Retinal pigment epithelial cell (primary cell): Measurements from ENCODE around the gene METTL17.
"Not testable (repeated sequence)": the region's sequence is repeated elsewhere in the genome, so short reads cannot be mapped to it uniquely, and the experiment has no call there.

Experiments
- DNase-seq: peaks from one replicate; pipeline ENCODE4 v3.0.0-alpha.2; 2010; ENCODE audit warnings: low read depth
- H3K4me3 ChIP-seq: 2 replicates; pipeline ENCODE4 v1.5.1; 2011; ENCODE audit warnings: mild to moderate bottlenecking, low read length, control low read depth, moderate library complexity
- TF ChIP-seq, protein P1 (sequence below): conservative IDR thresholded peaks from 2 replicates; pipeline ENCODE4 v1.5.1; 2011; ENCODE audit warnings: low read depth, low read length, control low read depth, inconsistent platforms

Gene METTL17

DNA sequence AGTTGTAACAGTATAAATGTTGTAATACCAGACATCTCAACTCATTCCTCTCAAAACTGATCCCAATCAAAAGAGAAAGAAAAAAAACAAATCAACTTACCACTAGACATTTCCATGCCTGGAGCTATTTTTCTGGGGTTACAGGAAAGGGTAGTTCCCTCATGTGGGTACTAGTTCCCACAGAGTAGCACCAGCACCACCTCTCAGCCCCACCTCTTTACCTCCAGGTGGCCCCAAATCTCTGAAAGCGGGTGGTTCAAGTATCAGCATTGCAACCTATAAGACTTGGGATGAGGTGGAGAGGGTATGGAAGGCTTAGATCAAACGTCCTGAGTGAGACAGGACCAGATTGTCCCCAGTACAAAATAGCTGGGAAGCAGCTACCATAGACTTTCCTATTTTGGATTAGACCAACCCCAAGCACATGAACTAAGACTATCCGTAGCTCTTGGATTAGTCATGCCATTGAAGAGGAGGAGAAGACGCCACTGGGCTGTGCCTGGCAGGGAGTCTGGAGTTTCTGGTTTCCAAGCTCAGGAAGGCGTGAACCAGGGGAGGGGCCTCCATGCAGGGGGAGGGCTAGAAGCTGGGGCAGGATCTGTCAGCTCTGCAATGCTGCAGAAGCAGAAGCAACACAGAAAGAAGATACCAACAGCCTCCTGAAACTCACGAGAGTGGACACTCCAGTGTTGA lies 9.0 kb downstream of the METTL17 start, which contains the start of gene SLC39A2:
SLC39A2 (plus strand) TSS at position 620 of the 693 bp plus-strand sequence. CDS start 154 bp downstream, outside the sequence.
- TF ChIP-seq, protein P1, sequence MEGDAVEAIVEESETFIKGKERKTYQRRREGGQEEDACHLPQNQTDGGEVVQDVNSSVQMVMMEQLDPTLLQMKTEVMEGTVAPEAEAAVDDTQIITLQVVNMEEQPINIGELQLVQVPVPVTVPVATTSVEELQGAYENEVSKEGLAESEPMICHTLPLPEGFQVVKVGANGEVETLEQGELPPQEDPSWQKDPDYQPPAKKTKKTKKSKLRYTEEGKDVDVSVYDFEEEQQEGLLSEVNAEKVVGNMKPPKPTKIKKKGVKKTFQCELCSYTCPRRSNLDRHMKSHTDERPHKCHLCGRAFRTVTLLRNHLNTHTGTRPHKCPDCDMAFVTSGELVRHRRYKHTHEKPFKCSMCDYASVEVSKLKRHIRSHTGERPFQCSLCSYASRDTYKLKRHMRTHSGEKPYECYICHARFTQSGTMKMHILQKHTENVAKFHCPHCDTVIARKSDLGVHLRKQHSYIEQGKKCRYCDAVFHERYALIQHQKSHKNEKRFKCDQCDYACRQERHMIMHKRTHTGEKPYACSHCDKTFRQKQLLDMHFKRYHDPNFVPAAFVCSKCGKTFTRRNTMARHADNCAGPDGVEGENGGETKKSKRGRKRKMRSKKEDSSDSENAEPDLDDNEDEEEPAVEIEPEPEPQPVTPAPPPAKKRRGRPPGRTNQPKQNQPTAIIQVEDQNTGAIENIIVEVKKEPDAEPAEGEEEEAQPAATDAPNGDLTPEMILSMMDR, result no peak
- no peak within 1 kb of the TSS for H3K4me3 ChIP-seq
- no peak for DNase-seq

DNA sequence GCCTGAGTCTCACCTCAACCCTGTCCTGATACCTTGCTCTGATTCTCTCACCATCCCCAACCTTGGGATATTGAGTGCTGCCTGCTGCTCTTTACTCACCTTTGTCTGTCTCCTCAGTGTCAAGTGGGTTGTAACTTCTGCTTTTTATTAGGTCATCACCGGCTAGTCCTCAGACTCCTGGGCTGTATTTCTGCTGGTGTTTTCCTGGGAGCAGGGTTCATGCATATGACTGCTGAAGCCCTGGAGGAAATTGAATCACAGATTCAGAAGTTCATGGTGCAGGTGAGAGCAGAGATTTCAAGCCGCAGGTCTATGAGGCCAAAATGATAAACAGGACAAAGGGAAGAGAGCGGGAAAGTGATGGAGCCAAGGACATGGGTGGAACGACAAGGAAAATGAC lies 9.8 kb downstream of the METTL17 start:
- DNase-seq, result no peak
- H3K4me3 ChIP-seq, result no peak overlapping the region

DNA sequence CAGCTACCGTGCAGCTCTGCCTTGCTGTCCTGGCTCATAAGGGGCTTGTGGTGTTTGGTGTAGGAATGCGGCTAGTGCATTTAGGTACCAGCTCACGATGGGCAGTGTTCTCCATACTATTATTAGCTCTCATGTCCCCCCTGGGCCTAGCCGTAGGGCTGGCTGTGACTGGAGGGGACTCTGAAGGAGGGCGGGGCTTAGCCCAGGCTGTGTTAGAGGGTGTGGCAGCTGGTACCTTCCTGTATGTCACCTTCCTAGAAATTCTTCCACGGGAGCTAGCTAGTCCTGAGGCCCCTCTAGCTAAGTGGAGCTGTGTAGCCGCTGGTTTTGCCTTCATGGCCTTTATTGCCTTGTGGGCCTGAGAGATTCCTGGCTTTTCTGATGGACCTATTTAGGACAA lies 11.4 kb downstream of the METTL17 start:
- TF ChIP-seq, protein P1, result no peak
- no peak overlapping the region for H3K4me3 ChIP-seq
- DNase-seq, result no peak

More for the DNA sequence above, 9.8 kb downstream of the METTL17 start:
- TF ChIP-seq, protein P1, result no peak

DNA sequence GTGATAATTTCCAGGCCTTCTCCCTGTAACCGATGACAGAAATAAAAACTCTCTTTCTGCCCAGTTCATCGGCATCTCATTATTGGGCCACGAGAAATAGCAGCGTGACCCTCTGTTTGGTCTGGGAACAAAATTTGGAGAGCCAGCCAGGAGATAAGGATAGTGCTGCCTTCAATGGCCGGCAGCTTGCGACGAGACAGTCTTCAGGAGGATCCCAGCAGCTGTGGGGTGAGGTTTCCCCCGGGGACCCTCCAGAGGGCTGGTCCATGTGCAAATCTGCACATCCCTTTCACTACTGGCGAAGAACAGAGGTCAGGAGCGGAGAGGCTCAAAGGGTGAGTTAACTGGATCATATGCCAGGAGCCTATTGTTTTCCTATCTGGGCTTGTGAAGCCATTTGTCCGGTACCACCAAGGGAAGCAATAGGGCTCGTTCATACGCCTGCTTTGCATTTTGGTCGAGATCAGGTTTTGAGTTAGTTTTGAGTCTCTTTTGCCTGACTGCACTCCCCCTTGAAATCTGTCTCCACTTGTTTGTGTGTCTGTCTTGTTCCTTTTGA lies 14.1 kb downstream of the METTL17 start:
- TF ChIP-seq, protein P1, result no peak
- DNase-seq, result no peak
- no peak overlapping the region for H3K4me3 ChIP-seq

DNA sequence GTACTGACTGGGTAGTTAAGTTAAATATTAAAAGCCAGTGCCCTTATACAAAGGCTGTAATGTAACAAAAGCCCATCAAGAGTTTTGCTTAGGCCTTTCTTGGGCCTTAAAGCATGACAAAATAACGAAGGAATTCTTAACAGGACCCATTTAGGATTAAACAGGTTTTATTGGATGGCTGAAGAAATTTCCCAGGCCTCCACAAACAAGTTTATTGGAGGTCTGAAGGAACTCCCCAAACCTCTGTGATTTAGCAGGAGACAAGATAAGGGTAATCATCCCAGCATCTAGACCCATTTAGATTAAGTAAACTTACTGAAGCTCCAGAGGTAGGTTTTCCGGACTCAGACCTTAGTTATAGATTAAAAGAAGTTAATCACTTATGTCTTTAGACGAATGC lies 19.9 kb downstream of the METTL17 start:
- not testable (repeated sequence) for DNase-seq, H3K4me3 ChIP-seq

DNA sequence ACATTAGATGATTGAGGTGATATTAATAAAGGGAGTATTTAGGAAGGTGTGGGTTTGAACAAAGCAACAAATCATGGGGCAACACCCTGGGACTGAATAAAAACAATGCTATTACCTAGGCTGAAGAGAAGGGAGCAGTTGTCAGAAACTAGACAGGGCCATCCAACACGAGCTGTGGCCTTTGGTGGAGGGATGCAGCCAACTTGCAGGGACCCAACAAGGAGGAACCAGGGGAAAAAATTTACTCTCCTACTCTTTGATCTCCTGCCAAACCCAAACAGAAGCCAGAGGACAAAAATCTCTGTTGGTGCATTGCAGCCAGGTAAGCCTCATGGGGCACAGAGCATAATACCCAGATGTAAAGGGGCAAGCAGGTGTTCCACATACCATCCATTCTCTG lies 21.4 kb downstream of the METTL17 start:
- no peak overlapping the region for H3K4me3 ChIP-seq
- TF ChIP-seq, protein P1, result no peak
- DNase-seq, result no peak

DNA sequence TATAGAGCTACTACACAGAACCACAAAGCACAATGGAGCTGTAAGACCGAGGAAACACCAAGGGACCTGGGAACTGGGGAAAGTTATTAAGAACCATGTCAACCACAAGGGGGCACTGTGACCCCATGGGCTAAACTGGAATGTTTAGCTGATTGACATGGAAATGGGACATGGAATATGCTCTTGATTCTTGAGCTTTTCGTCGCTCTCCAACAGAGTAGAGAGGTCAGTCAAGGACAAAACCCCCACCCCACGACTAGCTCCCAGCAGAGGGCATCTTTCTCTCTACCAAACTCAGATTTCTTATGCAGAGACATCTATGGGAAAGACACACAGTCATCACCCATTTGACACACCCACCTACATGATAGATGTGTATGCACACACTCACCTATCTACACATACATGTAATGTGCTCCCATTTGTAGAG lies 25.0 kb downstream of the METTL17 start:
- TF ChIP-seq, protein P1, result peak; percentile 93
- H3K4me3 ChIP-seq, result no peak overlapping the region
- DNase-seq, result peak; percentile 51
